Vagina (tissue), 2 donors: ENCODE measurements around the gene PCSK6. TPM values are rescaled to one million over a fixed set of nuclear protein-coding genes. Genes with fewer than 3 reads are reported as not detected.

Experiments
- DNase-seq, 2 donors: peaks; one replicate each; pipeline ENCODE4 v3.0.0-alpha.2; 2017; ENCODE audit errors: extremely low spot score in 2 of 2
- H3K27ac ChIP-seq: fragments of 200-600 bp; sonication (generic); one replicate; pipeline ENCODE4 v1.5.1; 2019
- H3K27me3 ChIP-seq: fragments of 200-600 bp; sonication (generic); one replicate; pipeline ENCODE4 v1.5.1; 2019
- H3K36me3 ChIP-seq, 2 donors: fragments of 200-600 bp; sonication (generic); one replicate each; pipeline ENCODE4 v1.5.1; 2017 to 2019
- H3K4me1 ChIP-seq: fragments of 200-600 bp; sonication (generic); one replicate; pipeline ENCODE4 v1.5.1; 2019
- H3K4me3 ChIP-seq, 2 donors: fragments of 200-600 bp; sonication (generic); 1 replicate in 1 of 2; 2 replicates in 1 of 2; pipeline ENCODE4 v1.5.1; 2016 to 2019
- H3K9me3 ChIP-seq: fragments of 200-600 bp; sonication (generic); one replicate; pipeline ENCODE4 v1.5.1; 2019
- CTCF ChIP-seq, 3 experiments: fragments of 450-650 bp in 2 of 3; fragments of 200-600 bp in 1 of 3; sonication (generic) in 1 of 3; IDR thresholded peaks; one replicate each; pipeline ENCODE4 v1.5.1; 2017 to 2019; ENCODE audit warnings: antibody characterized with exemption in 3 of 3, mild to moderate bottlenecking in 2 of 3, moderate library complexity in 2 of 3
- POLR2A ChIP-seq, 2 donors: fragments of 450-650 bp; IDR thresholded peaks; one replicate each; pipeline ENCODE4 v1.6.1; 2017; ENCODE audit warnings: antibody characterized with exemption in 2 of 2, mild to moderate bottlenecking in 2 of 2, moderate library complexity in 2 of 2
- POLR2AphosphoS5 ChIP-seq, 2 donors: sonication (generic); formaldehyde crosslinking; IDR thresholded peaks; one replicate each; pipeline ENCODE4 v1.9.0; 2017; ENCODE audit warnings: antibody characterized with exemption in 2 of 2, mild to moderate bottlenecking in 2 of 2, low read depth in 1 of 2; ENCODE audit not compliant: insufficient read depth in 1 of 2
- intact Hi-C: fragments of 100-400 bp; cut with DNase I; formaldehyde crosslinking; loops from one replicate; pipeline ENCODE4 v1.15.1; 2023
- total RNA-seq: library from RNA; depleted of rRNA; stranded (reverse); fragments of >200 nt; gene quantifications from one replicate; pipeline ENCODE4 v1.2.3, GENCODE V29; 2016

PCSK6 gene
- total RNA-seq, 1 donor from 2014 or later: 7.4 TPM

GRCh38 chr15:101497017-101497416, 7.5 kb upstream of the PCSK6 start:
- Histone ChIP-seq H3K27ac (no peak overlapping the region), H3K27me3 (no peaks in the 10 kb centered on the region), H3K4me1 (peaks cover 27% of the 10 kb centered on the region), H3K9me3 (no peaks in the 10 kb centered on the region), H3K4me3 (no peak overlapping the region), H3K36me3 (no peaks in the 10 kb centered on the region)
- peak in 1 of 2 donors; percentile 67 for DNase-seq
- intact Hi-C loops: no loop called here
- no peak for TF ChIP-seq POLR2A (IDR thresholded peaks at IDR 0.05)
- no peak for TF ChIP-seq POLR2AphosphoS5 (IDR thresholded peaks at IDR 0.05; ENCODE audit: insufficient read depth in 1 of 2, low read depth in 1 of 2)
- TF ChIP-seq CTCF (IDR thresholded peaks at IDR 0.05): no peak

GRCh38 chr15:101496198-101496986, 6.9 kb upstream of the PCSK6 start:
- no peaks in the 10 kb centered on the region for H3K9me3 ChIP-seq
- no peak overlapping the region for H3K4me3 ChIP-seq
- no peaks in the 10 kb centered on the region for H3K27me3 ChIP-seq
- TF ChIP-seq CTCF (IDR thresholded peaks at IDR 0.05): no peak
- no peak for TF ChIP-seq POLR2A (IDR thresholded peaks at IDR 0.05)
- no peak for TF ChIP-seq POLR2AphosphoS5 (IDR thresholded peaks at IDR 0.05; ENCODE audit: insufficient read depth in 1 of 2, low read depth in 1 of 2)
- DNase-seq: peak in 1 of 2 donors; percentile 56
- H3K27ac ChIP-seq: no peak overlapping the region
- no peaks in the 10 kb centered on the region for H3K36me3 ChIP-seq
- intact Hi-C loops: no loop called here
- peaks cover 21% of the 10 kb centered on the region for H3K4me1 ChIP-seq

- peaks cover 14% of the 10 kb centered on the region for H3K4me1 ChIP-seq
- H3K27me3 ChIP-seq: no peaks in the 10 kb centered on the region
- intact Hi-C loops: no loop called here
- TF ChIP-seq POLR2A (IDR thresholded peaks at IDR 0.05) (no peak), POLR2AphosphoS5 (IDR thresholded peaks at IDR 0.05; ENCODE audit: insufficient read depth in 1 of 2, low read depth in 1 of 2) (no peak), CTCF (IDR thresholded peaks at IDR 0.05) (no peak)
- peak in 1 of 2 donors; percentile 54 for DNase-seq
- H3K9me3 ChIP-seq: no peaks in the 10 kb centered on the region
- no peak overlapping the region for H3K4me3 ChIP-seq
- H3K36me3 ChIP-seq: no peaks in the 10 kb centered on the region
- no peak overlapping the region for H3K27ac ChIP-seq
Measured at GRCh38 chr15:101495334-101496197, 6.1 kb upstream of the PCSK6 start.

- Histone ChIP-seq H3K27ac (no peak overlapping the region), H3K4me3 (no peak overlapping the region), H3K36me3 (no peaks in the 10 kb centered on the region), H3K9me3 (no peaks in the 10 kb centered on the region), H3K4me1 (peaks cover 2% of the 10 kb centered on the region), H3K27me3 (no peaks in the 10 kb centered on the region)
- intact Hi-C loops: no loop called here
- DNase-seq: peak in 1 of 2 donors; percentile 64
- TF ChIP-seq CTCF (IDR thresholded peaks at IDR 0.05) (no peak), POLR2A (IDR thresholded peaks at IDR 0.05) (no peak)
Measured at GRCh38 chr15:101494251-101494796, 4.8 kb upstream of the PCSK6 start.
